Measurements from ENCODE around the gene CHMP4B. TPM values are rescaled to one million over a fixed set of nuclear protein-coding genes. Genes with fewer than 3 reads are reported as not detected.

CHMP4B gene
- polyA plus RNA-seq, 1 of the 3 experiments (the other 2 are of a cell fraction): 123 TPM

GRCh38 chr20:33900521-33901131, 89.5 kb downstream of the CHMP4B start (continued):
- TF ChIP-seq TAF1 (IDR thresholded peaks at IDR 0.05; ENCODE audit: borderline replicate concordance, low read depth, low read length): no peak
- no peak for TF ChIP-seq CTCF (IDR thresholded peaks at IDR 0.05)
- TF ChIP-seq FOXM1 (IDR thresholded peaks at IDR 0.05; ENCODE audit: low read depth): no peak
- no peak for TF ChIP-seq POLR2AphosphoS5 (IDR thresholded peaks at IDR 0.05; ENCODE audit: low read depth, low read length)
- no peak for TF ChIP-seq SMC3 (IDR thresholded peaks at IDR 0.05; ENCODE audit: low read depth, low read length)
- TF ChIP-seq YY1 (IDR thresholded peaks at IDR 0.05; ENCODE audit: low read depth): no peak
- no peak for TF ChIP-seq ELF1 (IDR thresholded peaks at IDR 0.05)

- no peak for TF ChIP-seq GABPA (IDR thresholded peaks at IDR 0.05; ENCODE audit: low read depth)
- no peak for TF ChIP-seq FOSL2 (IDR thresholded peaks at IDR 0.05; ENCODE audit: borderline replicate concordance, low read depth)
- TF ChIP-seq MAX (IDR thresholded peaks at IDR 0.05; ENCODE audit: low read depth): no peak
- TF ChIP-seq POLR2AphosphoS5 (IDR thresholded peaks at IDR 0.05; ENCODE audit: low read depth, low read length): no peak
- TF ChIP-seq EP300 (IDR thresholded peaks at IDR 0.05; ENCODE audit: borderline replicate concordance in 1 of 2, low read depth in 1 of 2, low read length in 1 of 2): no peak
- no peak for TF ChIP-seq SIN3A (IDR thresholded peaks at IDR 0.05; ENCODE audit: borderline replicate concordance, low read depth, low read length)
- TF ChIP-seq NFIC (IDR thresholded peaks at IDR 0.05; ENCODE audit: borderline replicate concordance): no peak
- no peak for TF ChIP-seq MXI1 (IDR thresholded peaks at IDR 0.05; ENCODE audit: low read depth, low read length)
- TF ChIP-seq, protein P1, sequence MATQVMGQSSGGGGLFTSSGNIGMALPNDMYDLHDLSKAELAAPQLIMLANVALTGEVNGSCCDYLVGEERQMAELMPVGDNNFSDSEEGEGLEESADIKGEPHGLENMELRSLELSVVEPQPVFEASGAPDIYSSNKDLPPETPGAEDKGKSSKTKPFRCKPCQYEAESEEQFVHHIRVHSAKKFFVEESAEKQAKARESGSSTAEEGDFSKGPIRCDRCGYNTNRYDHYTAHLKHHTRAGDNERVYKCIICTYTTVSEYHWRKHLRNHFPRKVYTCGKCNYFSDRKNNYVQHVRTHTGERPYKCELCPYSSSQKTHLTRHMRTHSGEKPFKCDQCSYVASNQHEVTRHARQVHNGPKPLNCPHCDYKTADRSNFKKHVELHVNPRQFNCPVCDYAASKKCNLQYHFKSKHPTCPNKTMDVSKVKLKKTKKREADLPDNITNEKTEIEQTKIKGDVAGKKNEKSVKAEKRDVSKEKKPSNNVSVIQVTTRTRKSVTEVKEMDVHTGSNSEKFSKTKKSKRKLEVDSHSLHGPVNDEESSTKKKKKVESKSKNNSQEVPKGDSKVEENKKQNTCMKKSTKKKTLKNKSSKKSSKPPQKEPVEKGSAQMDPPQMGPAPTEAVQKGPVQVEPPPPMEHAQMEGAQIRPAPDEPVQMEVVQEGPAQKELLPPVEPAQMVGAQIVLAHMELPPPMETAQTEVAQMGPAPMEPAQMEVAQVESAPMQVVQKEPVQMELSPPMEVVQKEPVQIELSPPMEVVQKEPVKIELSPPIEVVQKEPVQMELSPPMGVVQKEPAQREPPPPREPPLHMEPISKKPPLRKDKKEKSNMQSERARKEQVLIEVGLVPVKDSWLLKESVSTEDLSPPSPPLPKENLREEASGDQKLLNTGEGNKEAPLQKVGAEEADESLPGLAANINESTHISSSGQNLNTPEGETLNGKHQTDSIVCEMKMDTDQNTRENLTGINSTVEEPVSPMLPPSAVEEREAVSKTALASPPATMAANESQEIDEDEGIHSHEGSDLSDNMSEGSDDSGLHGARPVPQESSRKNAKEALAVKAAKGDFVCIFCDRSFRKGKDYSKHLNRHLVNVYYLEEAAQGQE (IDR thresholded peaks at IDR 0.05; ENCODE audit: low read depth, low read length): no peak
- H3K9me3 ChIP-seq: no peaks in the 10 kb centered on the region
- POLR2A ChIA-PET: no interaction called here
- no peak overlapping the region for H3K27ac ChIP-seq (ENCODE audit: low read depth in 2 of 2, low read length in 1 of 2)
- H4K20me1 ChIP-seq (ENCODE audit: insufficient read depth): no peaks in the 10 kb centered on the region
- H3K4me2 ChIP-seq: no peak overlapping the region
- CTCF ChIA-PET: no interaction called here
- no peaks in the 10 kb centered on the region for H3K36me3 ChIP-seq (replicated peaks in 1 of 2; ENCODE audit: control insufficient read depth in 1 of 2, insufficient read depth in 2 of 2, low read length in 1 of 2)
- H3K27me3 ChIP-seq (ENCODE audit: insufficient read depth): no peaks in the 10 kb centered on the region
- H3K9ac ChIP-seq: no peak overlapping the region
- no peaks in the 10 kb centered on the region for H3K4me1 ChIP-seq (ENCODE audit: control insufficient read depth in 1 of 2, insufficient read depth in 2 of 2, low read depth in 1 of 2, low read length in 1 of 2)
- H2AFZ ChIP-seq (ENCODE audit: low read depth): no peak overlapping the region
- 48% methylated on average over 4 of the region's 4 CpGs for WGBS (ENCODE audit: low lambda C conversion rate)
- H3K4me3 ChIP-seq (ENCODE audit: low read depth in 2 of 2, low read length in 1 of 2): no peak overlapping the region
- DNase-seq: no peak
- H3K9me2 ChIP-seq: no peaks in the 10 kb centered on the region
- no peaks in the 10 kb centered on the region for H3F3A ChIP-seq (replicated peaks; ENCODE audit: insufficient read depth)
- H3K79me2 ChIP-seq (ENCODE audit: insufficient read depth): no peaks in the 10 kb centered on the region
Measured at GRCh38 chr20:33901132-33901523, 90.0 kb downstream of the CHMP4B start.

Data from SK-N-SH (cell line).